NCI-H774 (cell line): ENCODE data around the gene ATP7B.

Source experiments
- DNase-seq: peaks from one replicate; lab custom pipeline; 2025; lab: John Stamatoyannopoulos, UW

Gene ATP7B

DNA sequence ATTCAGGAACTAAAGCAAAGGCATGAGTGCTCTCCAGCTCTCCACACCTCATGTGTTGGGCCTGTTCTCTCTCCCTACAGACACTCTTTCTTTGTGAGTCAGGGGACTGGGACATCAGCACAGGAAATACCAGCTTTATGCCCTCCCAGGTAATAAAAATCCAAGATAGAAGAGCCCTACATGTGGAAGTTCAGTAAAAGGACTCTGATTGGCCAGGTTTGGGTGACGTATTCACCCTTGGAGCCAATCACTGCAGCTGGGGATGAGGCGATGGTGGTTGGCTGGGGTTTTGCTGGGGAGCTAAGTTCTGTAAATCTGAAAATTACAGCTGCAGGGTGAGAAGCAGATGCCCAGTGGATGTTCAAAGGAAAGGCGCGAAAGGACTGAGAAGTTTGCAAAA lies 117.0 kb downstream of the ATP7B start:
- DNase-seq = no peak

DNA sequence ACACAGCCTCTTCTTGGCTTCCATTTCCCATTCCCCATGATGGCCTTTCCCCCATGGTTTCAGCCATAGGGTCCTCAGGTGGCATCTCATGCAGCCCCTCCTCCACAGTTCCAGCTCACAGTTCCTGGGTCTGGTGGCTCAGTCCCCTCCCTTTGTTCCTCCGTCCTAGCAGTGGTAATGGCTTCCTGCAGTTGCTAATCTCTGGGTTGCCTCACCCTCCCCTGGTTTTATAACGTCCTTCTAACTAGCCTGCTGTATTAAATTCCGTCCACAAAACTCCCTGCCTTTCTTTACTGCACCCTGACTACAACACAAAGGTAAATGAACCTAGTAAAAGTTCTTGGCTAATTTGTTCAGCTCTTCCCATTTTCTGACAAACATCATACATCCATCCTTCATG lies 118.6 kb downstream of the ATP7B start:
- DNase-seq = no peak

DNA sequence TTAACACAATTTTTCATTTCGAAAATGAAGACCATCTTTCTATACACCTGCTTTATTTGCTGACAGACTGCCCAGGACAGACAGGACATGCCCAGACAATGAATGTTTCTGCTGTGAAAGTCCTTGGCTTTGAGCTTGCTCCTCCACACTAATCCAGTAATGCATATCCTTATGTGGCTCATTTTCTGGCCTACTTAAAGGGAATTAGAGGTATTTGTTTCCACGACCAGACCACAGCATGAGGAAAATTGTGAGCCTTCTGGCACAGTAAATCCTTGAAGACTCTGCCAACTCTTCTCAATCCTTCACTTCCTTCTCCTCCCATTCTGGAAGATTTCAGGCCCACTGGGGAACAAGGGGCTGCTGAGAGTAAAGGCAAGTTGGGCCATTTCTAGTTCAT lies 123.8 kb downstream of the ATP7B start:
- no peak for DNase-seq

GRCh38 chr13:51885651-51886050 lies 125.6 kb downstream of the ATP7B start:
- DNase-seq = no peak

DNA sequence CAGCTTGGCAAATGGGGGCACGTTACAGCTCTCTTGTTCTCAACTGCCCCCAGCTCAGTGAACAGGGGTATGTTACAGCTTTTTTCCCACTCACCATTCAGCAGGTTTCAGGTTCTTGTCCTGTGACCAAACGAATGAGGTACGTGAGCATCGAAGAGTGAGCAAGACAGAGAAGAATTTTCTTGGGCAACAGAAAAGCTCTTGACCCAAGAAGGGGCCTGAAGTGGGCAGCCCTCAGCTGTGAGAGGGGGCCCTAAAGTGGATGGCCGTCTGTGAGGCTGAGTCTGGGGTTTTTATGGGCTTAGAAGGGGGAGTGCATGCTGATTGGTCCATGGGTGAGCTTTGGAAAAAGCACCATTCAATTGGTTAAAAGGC lies 128.0 kb downstream of the ATP7B start:
- DNase-seq = no peak
